Fibroblast of the aortic adventitia (primary cell): ENCODE results near the gene TSHR. TPM values are rescaled to one million over a fixed set of nuclear protein-coding genes. Genes with fewer than 3 reads are reported as not detected.

Source experiments
- DNase-seq: peaks from one replicate; pipeline ENCODE4 v3.0.0-alpha.2; 2010; ENCODE audit warnings: low read depth
- H3K4me3 ChIP-seq: 2 replicates; pipeline ENCODE4 v1.5.1; 2011; ENCODE audit warnings: low read depth, mild to moderate bottlenecking, control low read depth, low read length, moderate library complexity
- CTCF ChIP-seq: IDR thresholded peaks from 2 replicates; pipeline ENCODE4 v1.5.1; 2011; ENCODE audit warnings: mild to moderate bottlenecking, low read length, control low read depth, inconsistent platforms; ENCODE audit not compliant: insufficient read depth
- total RNA-seq: library from RNA; depleted of rRNA; stranded (reverse); fragments of >200 nt; gene quantifications from 2 replicates; pipeline ENCODE4 v1.2.3, GENCODE V29; 2012; ENCODE audit warnings: low replicate concordance

Gene TSHR
- total RNA-seq, 1 donor: not detected

GRCh38 chr14:81172881-81173280 is 217.5 kb downstream of the TSHR start:
- no peak overlapping the region for H3K4me3 ChIP-seq
- DNase-seq: no peak
- TF ChIP-seq CTCF: no peak

- no peak overlapping the region for H3K4me3 ChIP-seq
- TF ChIP-seq CTCF: no peak
These were observed 220.8 kb downstream of the TSHR start for GRCh38 chr14:81176241-81176640.

GRCh38 chr14:81177225-81177624 is 221.8 kb downstream of the TSHR start:
- H3K4me3 ChIP-seq: peak overlapping the region; percentile 23
- no peak for DNase-seq
- TF ChIP-seq CTCF: no peak

More at GRCh38 chr14:81176241-81176640, 220.8 kb downstream of the TSHR start:
- DNase-seq: no peak

GRCh38 chr14:81178063-81178462 is 222.6 kb downstream of the TSHR start:
- no peak overlapping the region for H3K4me3 ChIP-seq
- DNase-seq: no peak
- TF ChIP-seq CTCF: no peak

GRCh38 chr14:81179631-81180030 is 224.2 kb downstream of the TSHR start:
- H3K4me3 ChIP-seq: no peak overlapping the region
- no peak for TF ChIP-seq CTCF
- no peak for DNase-seq

GRCh38 chr14:81187832-81188522 is 232.6 kb downstream of the TSHR start:
- no peak for TF ChIP-seq CTCF
- no peak for DNase-seq
- H3K4me3 ChIP-seq: no peak overlapping the region

GRCh38 chr14:81192594-81192993 is 237.2 kb downstream of the TSHR start:
- no peak for TF ChIP-seq CTCF

More at GRCh38 chr14:81192594-81192993, 237.2 kb downstream of the TSHR start:
- H3K4me3 ChIP-seq: no peak overlapping the region
- no peak for DNase-seq
